A673 (cell line): ENCODE results near the gene BICD1.

Experiments
- EZH2 ChIP-seq: fragments of 200-600 bp; sonication (generic); IDR thresholded peaks from 2 replicates; pipeline ENCODE4 v1.6.1; 2017; ENCODE audit warnings: borderline replicate concordance, low read depth, mild to moderate bottlenecking, mixed read lengths, antibody characterized with exemption, low read length; ENCODE audit not compliant: poor library complexity, severe bottlenecking
- TF ChIP-seq, protein P1 (sequence below): fragments of 300-800, 200-600 bp; sonication (generic); conservative IDR thresholded peaks from 2 replicates; pipeline ENCODE4 v1.5.1; 2017; ENCODE audit warnings: low read depth, mild to moderate bottlenecking, antibody characterized with exemption, low read length, moderate library complexity, mixed read lengths

DNA sequence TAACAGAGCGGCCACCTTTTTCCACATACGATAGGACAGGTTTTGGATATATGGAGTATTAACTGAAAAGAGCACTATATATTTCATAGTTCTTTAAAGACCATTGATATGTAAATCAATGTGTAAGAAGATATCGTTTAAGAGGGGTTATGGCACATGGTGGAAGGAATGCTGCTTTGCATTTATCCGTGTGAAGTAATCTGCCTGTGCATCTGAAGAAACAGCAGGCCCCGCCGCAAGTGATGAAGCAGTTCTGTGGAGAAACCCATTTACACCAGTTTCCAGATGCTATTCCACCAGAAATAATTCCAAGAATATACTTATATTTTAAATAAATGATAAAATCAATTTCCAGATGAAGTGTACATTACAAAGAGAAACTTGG, 72.4 kb downstream of the BICD1 start:
- TF ChIP-seq, protein P1, sequence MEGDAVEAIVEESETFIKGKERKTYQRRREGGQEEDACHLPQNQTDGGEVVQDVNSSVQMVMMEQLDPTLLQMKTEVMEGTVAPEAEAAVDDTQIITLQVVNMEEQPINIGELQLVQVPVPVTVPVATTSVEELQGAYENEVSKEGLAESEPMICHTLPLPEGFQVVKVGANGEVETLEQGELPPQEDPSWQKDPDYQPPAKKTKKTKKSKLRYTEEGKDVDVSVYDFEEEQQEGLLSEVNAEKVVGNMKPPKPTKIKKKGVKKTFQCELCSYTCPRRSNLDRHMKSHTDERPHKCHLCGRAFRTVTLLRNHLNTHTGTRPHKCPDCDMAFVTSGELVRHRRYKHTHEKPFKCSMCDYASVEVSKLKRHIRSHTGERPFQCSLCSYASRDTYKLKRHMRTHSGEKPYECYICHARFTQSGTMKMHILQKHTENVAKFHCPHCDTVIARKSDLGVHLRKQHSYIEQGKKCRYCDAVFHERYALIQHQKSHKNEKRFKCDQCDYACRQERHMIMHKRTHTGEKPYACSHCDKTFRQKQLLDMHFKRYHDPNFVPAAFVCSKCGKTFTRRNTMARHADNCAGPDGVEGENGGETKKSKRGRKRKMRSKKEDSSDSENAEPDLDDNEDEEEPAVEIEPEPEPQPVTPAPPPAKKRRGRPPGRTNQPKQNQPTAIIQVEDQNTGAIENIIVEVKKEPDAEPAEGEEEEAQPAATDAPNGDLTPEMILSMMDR, result no peak
- TF ChIP-seq EZH2, result no peak
